Progenitor cell of endocrine pancreas (in vitro differentiated cells): ENCODE measurements around the gene CSRNP3. TPM values are rescaled to one million over a fixed set of nuclear protein-coding genes. Genes with fewer than 3 reads are reported as not detected.
A peak's percentile ranks its signal among the peaks of the same experiment; 100 is the strongest.

Experiments used
- DNase-seq: peaks from one replicate; pipeline ENCODE4 v3.0.0; 2021; ENCODE audit warnings: low spot score; ENCODE audit not compliant: unreplicated experiment
- H3K27ac Mint-ChIP-seq: 2 replicates; pipeline ENCODE4 v1.8.0; 2021; ENCODE audit warnings: mild to moderate bottlenecking, moderate library complexity, mixed read lengths
- H3K27me3 Mint-ChIP-seq: 2 replicates; pipeline ENCODE4 v1.8.0; 2021; ENCODE audit warnings: mixed read lengths
- H3K36me3 Mint-ChIP-seq: 2 replicates; pipeline ENCODE4 v1.8.0; 2022; ENCODE audit warnings: mixed read lengths; ENCODE audit not compliant: insufficient read depth
- H3K4me1 Mint-ChIP-seq: 2 replicates; pipeline ENCODE4 v1.8.0; 2021; ENCODE audit warnings: low read depth, mixed read lengths
- H3K4me3 Mint-ChIP-seq: 2 replicates; pipeline ENCODE4 v1.8.0; 2021; ENCODE audit warnings: low read depth, mild to moderate bottlenecking, moderate library complexity, mixed read lengths
- H3K9me3 Mint-ChIP-seq: 2 replicates; pipeline ENCODE4 v1.8.0; 2021; ENCODE audit warnings: low read depth, mixed read lengths
- CTCF ChIP-seq: fragments of 200-600 bp; sonication (generic); IDR thresholded peaks from one replicate; pipeline ENCODE4 v1.5.0; 2021; ENCODE audit warnings: antibody characterized with exemption, mild to moderate bottlenecking; ENCODE audit not compliant: unreplicated experiment
- total RNA-seq: library from RNA; stranded (reverse); gene quantifications from 2 replicates; pipeline ENCODE4 v1.2.1, GENCODE V29; 2021

The CSRNP3 gene
- total RNA-seq, 1 donor from 2014 or later: 10.7 TPM

- Mint-ChIP-seq H3K27me3 (no peaks in the 10 kb centered on the region), H3K4me1 (peaks cover 35% of the 10 kb centered on the region), H3K9me3 (no peaks in the 10 kb centered on the region), H3K27ac (peak overlapping the region; percentile 72), H3K36me3 (peaks cover 3% of the 10 kb centered on the region), H3K4me3 (no peak overlapping the region)
- TF ChIP-seq CTCF: no peak
- no peak for DNase-seq
Observed at GRCh38 chr2:165474619-165475276, 5.2 kb downstream of the CSRNP3 start.

GRCh38 chr2:165475277-165476004, 5.9 kb downstream of the CSRNP3 start:
- no peak for TF ChIP-seq CTCF
- Mint-ChIP-seq H3K36me3 (peaks cover 3% of the 10 kb centered on the region), H3K9me3 (no peaks in the 10 kb centered on the region)

GRCh38 chr2:165479856-165480255, 10.4 kb downstream of the CSRNP3 start:
- H3K9me3 Mint-ChIP-seq: peaks cover 12% of the 10 kb centered on the region
- H3K4me3 Mint-ChIP-seq: no peak overlapping the region
- no peaks in the 10 kb centered on the region for H3K27me3 Mint-ChIP-seq
- TF ChIP-seq CTCF: no peak
- no peak overlapping the region for H3K27ac Mint-ChIP-seq
- no peak for DNase-seq
- peaks cover 20% of the 10 kb centered on the region for H3K4me1 Mint-ChIP-seq
- H3K36me3 Mint-ChIP-seq: peaks cover 17% of the 10 kb centered on the region

More at GRCh38 chr2:165475277-165476004, 5.9 kb downstream of the CSRNP3 start:
- Mint-ChIP-seq H3K27ac (no peak overlapping the region), H3K4me1 (peaks cover 33% of the 10 kb centered on the region), H3K27me3 (no peaks in the 10 kb centered on the region), H3K4me3 (no peak overlapping the region)
- no peak for DNase-seq

- TF ChIP-seq CTCF: no peak
- Mint-ChIP-seq H3K27ac (no peak overlapping the region), H3K9me3 (no peaks in the 10 kb centered on the region), H3K27me3 (no peaks in the 10 kb centered on the region), H3K36me3 (peaks cover 8% of the 10 kb centered on the region), H3K4me1 (peaks cover 8% of the 10 kb centered on the region), H3K4me3 (no peak overlapping the region)
- DNase-seq: no peak
Observed at GRCh38 chr2:165494573-165494972, 25.1 kb downstream of the CSRNP3 start.

- no peaks in the 10 kb centered on the region for H3K9me3 Mint-ChIP-seq
- TF ChIP-seq CTCF: no peak
- peaks cover 8% of the 10 kb centered on the region for H3K4me1 Mint-ChIP-seq
- DNase-seq: no peak
- no peaks in the 10 kb centered on the region for H3K27me3 Mint-ChIP-seq
- peaks cover 8% of the 10 kb centered on the region for H3K36me3 Mint-ChIP-seq
- no peak overlapping the region for H3K4me3 Mint-ChIP-seq
- H3K27ac Mint-ChIP-seq: no peak overlapping the region
Observed at GRCh38 chr2:165497659-165498317, 28.3 kb downstream of the CSRNP3 start.
